ENCODE results near the gene KATNA1. TPM values are rescaled to one million over a fixed set of nuclear protein-coding genes. Genes with fewer than 3 reads are reported as not detected.

KATNA1 gene
- 10 to 100 TPM; 10.7 to 24.5 (median 16.4) TPM for total RNA-seq
- polyA plus RNA-seq, result 10 to 100 TPM; 19.2 to 30.1 (median 29.1) TPM
- long read RNA-seq, donor 1, transcript KATNA1-203 (11 exons, 1,984 nt), result major isoform, 26 of 33 reads
- long read RNA-seq, donor 1, partial matches to known transcripts, result 0 of 33 reads
- long read RNA-seq, donor 1, other reads (novel, unspliced or antisense), result 6 of 33 reads
- long read RNA-seq, donor 2, transcript KATNA1-203 (11 exons, 1,984 nt), result major isoform, 63 of 74 reads
- long read RNA-seq, donor 2, partial matches to known transcripts, result 1 of 74 reads
- long read RNA-seq, donor 2, other reads (novel, unspliced or antisense), result 10 of 74 reads

DNA sequence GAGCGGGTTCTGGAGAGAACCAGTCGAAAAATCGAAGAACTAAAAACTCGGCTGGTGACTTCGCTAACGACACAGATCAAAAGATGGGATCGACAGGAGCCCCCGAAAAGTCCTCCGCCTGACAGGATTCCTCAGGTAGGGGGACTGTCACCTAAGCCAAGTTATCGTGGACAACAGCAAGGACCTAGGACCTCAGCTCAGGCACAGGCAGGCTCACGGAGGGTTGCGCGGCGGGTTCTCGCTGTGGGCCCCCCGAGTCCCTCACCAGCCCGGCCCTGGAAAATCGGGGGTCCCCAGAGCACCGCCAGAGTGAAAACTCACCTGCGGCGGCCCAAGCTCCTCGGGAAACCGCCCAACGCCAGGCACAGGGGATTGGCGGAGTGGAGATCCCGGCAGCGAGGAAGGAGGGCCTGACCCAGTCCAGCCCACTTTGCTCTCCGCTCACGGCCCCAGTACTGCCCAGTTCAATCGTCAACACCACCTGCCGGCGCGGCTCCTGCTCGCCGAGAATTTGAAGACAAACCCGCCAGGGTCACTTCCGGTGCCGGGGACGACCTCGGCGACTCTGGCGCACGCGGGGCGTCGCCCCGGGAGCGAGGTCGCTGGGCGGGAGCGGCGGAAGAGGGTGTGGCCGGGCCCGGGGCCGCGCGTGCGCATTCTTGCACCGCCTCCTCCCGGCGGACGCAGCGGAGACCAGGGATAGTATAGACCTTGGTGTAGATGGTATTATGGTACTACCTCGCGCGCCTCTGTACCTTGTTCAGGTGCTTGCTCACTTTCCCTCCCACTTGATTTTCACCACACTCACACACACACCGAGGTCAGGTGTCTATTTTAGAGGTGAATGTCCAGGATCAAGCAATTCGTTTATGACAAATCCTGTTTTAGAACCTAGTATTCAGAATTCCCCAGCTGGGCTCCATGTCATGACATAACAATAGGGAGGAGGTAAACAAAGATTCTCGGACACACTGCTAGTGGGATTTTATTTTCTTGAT, at the start of gene KATNA1:
Gene KATNA1 (minus strand): TSS at position 567 of the 998 bp plus-strand sequence. CDS start 10,167 bp downstream, outside the sequence.
- DNase-seq, result peak; percentile 89 to 94
- Histone ChIP-seq H3K27me3 (ENCODE audit: insufficient read depth in 3 of 3, low read length in 2 of 3) (no peaks in the 10 kb centered on the region), H3K4me1 (peaks cover 14% of the 10 kb centered on the region), H3K27ac (peak within 1 kb of the TSS; percentile 92), H3K9me3 (no peaks in the 10 kb centered on the region), H3K4me3 (peak within 1 kb of the TSS; percentile 83), H3K36me3 (ENCODE audit: insufficient read depth in 1 of 2, low read depth in 1 of 2) (no peaks in the 10 kb centered on the region)
- intact Hi-C loops (cut with DNase I), result loop anchor here in 1 of 2 donors (5.0 kb wide), 3 partner anchors 34 to 81 kb away; partner anchors contain the start of genes GINM1 and LATS1
- TF ChIP-seq, protein P1, sequence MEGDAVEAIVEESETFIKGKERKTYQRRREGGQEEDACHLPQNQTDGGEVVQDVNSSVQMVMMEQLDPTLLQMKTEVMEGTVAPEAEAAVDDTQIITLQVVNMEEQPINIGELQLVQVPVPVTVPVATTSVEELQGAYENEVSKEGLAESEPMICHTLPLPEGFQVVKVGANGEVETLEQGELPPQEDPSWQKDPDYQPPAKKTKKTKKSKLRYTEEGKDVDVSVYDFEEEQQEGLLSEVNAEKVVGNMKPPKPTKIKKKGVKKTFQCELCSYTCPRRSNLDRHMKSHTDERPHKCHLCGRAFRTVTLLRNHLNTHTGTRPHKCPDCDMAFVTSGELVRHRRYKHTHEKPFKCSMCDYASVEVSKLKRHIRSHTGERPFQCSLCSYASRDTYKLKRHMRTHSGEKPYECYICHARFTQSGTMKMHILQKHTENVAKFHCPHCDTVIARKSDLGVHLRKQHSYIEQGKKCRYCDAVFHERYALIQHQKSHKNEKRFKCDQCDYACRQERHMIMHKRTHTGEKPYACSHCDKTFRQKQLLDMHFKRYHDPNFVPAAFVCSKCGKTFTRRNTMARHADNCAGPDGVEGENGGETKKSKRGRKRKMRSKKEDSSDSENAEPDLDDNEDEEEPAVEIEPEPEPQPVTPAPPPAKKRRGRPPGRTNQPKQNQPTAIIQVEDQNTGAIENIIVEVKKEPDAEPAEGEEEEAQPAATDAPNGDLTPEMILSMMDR (IDR thresholded peaks at IDR 0.05), result no peak
- 0 to 1% (median 1%) methylated on average over 56 to 69 of the region's 69 CpGs for WGBS, 3 donors
- ATAC-seq, result peak; percentile 96 to 97 (median 96)

DNA sequence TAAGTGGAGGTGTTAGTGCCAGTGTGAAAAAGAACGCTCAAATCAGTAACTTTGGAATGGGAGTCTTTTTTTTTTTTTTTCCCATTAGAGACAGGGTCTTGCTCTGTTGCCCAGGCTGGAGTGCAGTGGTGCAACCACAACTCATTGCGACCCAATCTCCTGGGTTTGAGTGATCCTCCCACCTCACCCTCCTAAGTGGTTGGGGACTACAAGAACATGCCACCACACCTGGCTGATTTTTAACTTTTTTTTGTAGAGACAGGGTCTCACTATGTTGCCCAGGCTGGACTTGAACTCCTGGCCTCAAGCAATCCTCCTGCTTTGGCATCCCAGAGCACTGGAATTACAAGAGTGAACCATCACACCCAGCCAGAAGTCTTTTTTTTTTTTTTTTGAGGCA, 49.7 kb upstream of the KATNA1 start:
- WGBS, 3 donors, result 96 to 100% (median 98%) methylated on average over 2 of the region's 2 CpGs
- intact Hi-C loops (cut with DNase I), result no loop called here
- DNase-seq (no peak), ATAC-seq (no peak)
- Histone ChIP-seq H3K4me3 (no peak overlapping the region), H3K4me1 (peaks cover 21% of the 10 kb centered on the region), H3K36me3 (ENCODE audit: insufficient read depth in 1 of 2, low read depth in 1 of 2) (peaks cover 0 to 42% of the 10 kb centered on the region in 2 donors), H3K9me3 (no peaks in the 10 kb centered on the region), H3K27me3 (ENCODE audit: insufficient read depth in 3 of 3, low read length in 2 of 3) (no peaks in the 10 kb centered on the region), H3K27ac (no peak overlapping the region)
- TF ChIP-seq, protein P1 (IDR thresholded peaks at IDR 0.05), result no peak

DNA sequence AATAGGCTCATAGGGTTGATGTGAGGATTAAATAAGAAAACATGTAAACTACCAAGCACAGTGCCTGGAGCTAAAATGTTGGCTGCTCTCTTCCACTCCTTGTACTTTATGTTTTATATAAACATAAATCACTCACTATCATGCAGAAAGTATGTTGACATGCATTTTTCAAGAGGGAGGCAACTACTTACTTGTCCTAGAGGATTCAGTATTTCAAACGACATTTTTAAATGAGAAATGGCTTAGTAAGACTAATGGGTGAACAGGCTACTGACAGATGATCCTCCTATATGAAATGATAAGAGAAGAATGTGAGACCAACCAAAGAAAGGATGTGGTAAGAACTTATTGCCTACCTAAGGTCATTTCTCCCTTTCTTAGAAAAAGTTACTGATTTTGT, 48.4 kb upstream of the KATNA1 start:
- no peak overlapping the region for H3K27ac ChIP-seq
- H3K4me1 ChIP-seq, result peaks cover 16% of the 10 kb centered on the region
- no peak overlapping the region for H3K4me3 ChIP-seq
- H3K36me3 ChIP-seq (ENCODE audit: insufficient read depth in 1 of 2, low read depth in 1 of 2), result peaks cover 0 to 54% of the 10 kb centered on the region in 2 donors
- WGBS, 3 donors, result 31 to 73% (median 53%) methylated on average over 1 of the region's 1 CpG
- ATAC-seq (peak in 2 of 4 donors; percentile 21 to 32), DNase-seq (no peak)
- H3K27me3 ChIP-seq (ENCODE audit: insufficient read depth in 3 of 3, low read length in 2 of 3), result no peaks in the 10 kb centered on the region
- TF ChIP-seq, protein P1 (IDR thresholded peaks at IDR 0.05), result no peak
- H3K9me3 ChIP-seq, result no peaks in the 10 kb centered on the region
- intact Hi-C loops (cut with DNase I), result no loop called here

DNA sequence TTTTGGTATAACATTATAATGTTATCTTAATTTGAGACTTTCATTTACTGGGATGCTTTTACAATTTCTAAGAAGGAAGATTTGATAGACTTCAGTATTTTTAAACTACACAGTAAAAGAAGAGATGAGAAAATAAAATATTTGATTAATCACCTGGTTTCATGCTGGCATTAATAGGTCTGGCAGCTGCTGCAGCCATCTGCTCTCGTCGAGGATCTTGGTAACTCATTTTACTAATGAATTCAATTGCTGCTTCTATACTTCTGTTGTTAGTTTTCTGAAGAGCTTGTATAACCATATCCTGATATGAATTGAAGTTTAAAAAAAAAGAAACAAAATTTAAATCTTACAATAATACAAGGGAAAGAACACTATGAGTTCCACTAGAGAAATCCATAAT, 46.4 kb upstream of the KATNA1 start:
- Histone ChIP-seq H3K4me3 (no peak overlapping the region), H3K27ac (no peak overlapping the region), H3K9me3 (no peaks in the 10 kb centered on the region), H3K4me1 (no peaks in the 10 kb centered on the region), H3K27me3 (ENCODE audit: insufficient read depth in 3 of 3, low read length in 2 of 3) (no peaks in the 10 kb centered on the region), H3K36me3 (ENCODE audit: insufficient read depth in 1 of 2, low read depth in 1 of 2) (peaks cover 0 to 57% of the 10 kb centered on the region in 2 donors)
- DNase-seq (no peak), ATAC-seq (no peak)
- 35 to 69% (median 36%) methylated on average over 2 of the region's 2 CpGs for WGBS, 3 donors
- TF ChIP-seq, protein P1 (IDR thresholded peaks at IDR 0.05), result no peak
- intact Hi-C loops (cut with DNase I), result no loop called here

All from psoas muscle (tissue), 8 donors.